GM19099 (cell line): ENCODE measurements around the gene SLC29A4.

Experiments used
- POLR2A ChIP-seq: IDR thresholded peaks from 3 replicates; pipeline ENCODE4 v1.6.1; 2011; ENCODE audit warnings: low read depth; ENCODE audit not compliant: insufficient read length; ENCODE audit errors: extremely low read depth

The SLC29A4 gene

GRCh38 chr7:5303061-5303460, 20.3 kb downstream of the SLC29A4 start:
- TF ChIP-seq POLR2A, result no peak

- no peak for TF ChIP-seq POLR2A
Measured at GRCh38 chr7:5303591-5304505, 21.1 kb downstream of the SLC29A4 start.

GRCh38 chr7:5309146-5309545, 26.4 kb downstream of the SLC29A4 start:
- TF ChIP-seq POLR2A, result no peak

- TF ChIP-seq POLR2A, result no peak
Measured at GRCh38 chr7:5310822-5311405, 28.2 kb downstream of the SLC29A4 start.

GRCh38 chr7:5314864-5315263, 32.1 kb downstream of the SLC29A4 start:
- TF ChIP-seq POLR2A, result no peak

GRCh38 chr7:5315761-5316160, 33.0 kb downstream of the SLC29A4 start:
- no peak for TF ChIP-seq POLR2A

GRCh38 chr7:5320391-5320790, 37.6 kb downstream of the SLC29A4 start:
- TF ChIP-seq POLR2A, result no peak

GRCh38 chr7:5320802-5321396, 38.2 kb downstream of the SLC29A4 start:
- no peak for TF ChIP-seq POLR2A

- no peak for TF ChIP-seq POLR2A
Measured at GRCh38 chr7:5322621-5323410, 40.1 kb downstream of the SLC29A4 start.

GRCh38 chr7:5324961-5325360, 42.2 kb downstream of the SLC29A4 start:
- no peak for TF ChIP-seq POLR2A

- no peak for TF ChIP-seq POLR2A
Measured at GRCh38 chr7:5330288-5330687, 47.5 kb downstream of the SLC29A4 start.

GRCh38 chr7:5332579-5332978, 49.8 kb downstream of the SLC29A4 start:
- TF ChIP-seq POLR2A, result no peak

- TF ChIP-seq POLR2A, result no peak
Measured at GRCh38 chr7:5333121-5334045, 50.6 kb downstream of the SLC29A4 start.

- no peak for TF ChIP-seq POLR2A
Measured at GRCh38 chr7:5334671-5335070, 51.9 kb downstream of the SLC29A4 start.
